ENCODE measurements around the gene WWP2. TPM values are rescaled to one million over a fixed set of nuclear protein-coding genes. Genes with fewer than 3 reads are reported as not detected.

Gene WWP2
- 10 to 100 TPM; 60.6 to 61.5 TPM for total RNA-seq

DNA sequence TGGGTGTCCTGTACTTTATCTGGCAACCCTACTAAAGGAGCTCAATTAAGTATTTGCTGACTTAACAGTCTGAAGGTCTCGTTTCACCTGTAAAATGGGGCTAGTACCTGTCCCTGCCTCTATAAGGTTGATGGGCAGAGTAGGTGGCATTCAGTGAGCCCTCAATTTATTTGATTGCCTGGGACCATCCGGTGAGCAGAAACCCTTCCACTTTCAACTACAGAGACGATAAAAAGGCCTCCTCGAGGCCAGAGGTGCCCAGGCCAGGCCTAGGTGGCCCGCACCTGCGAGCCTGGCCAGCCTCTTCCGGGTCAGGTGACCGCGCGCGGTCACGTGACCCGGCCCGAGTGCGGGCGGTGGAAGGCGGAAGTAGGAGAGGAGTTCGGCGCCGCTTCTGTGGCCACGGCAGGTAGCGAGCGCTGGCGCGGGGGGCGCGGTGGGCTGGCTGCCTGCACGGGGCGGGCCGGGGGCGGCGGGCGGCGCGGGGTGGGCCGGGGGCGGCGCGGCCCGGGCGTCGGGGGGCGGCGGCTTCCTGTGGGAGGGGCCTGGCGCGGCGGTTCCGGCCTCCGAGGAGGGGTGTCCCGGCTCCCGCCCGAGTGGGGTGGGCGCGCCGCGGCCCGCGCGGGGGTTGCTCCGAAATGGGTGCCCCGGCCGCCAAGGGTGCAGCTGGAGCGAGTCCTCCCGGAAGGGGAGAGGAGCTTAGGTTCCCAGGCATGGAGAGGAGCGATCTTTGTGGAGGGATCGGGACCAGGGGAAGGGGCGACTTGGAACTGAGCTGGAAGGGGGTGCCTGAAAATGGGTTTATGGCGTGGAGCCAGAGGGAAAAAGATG, at the start of gene WWP2:
WWP2 (plus strand) TSS at position 350 of the 831 bp plus-strand sequence. CDS start 24,679 bp downstream, outside the sequence.
- peaks cover 18% of the 10 kb centered on the region for H3K4me1 Mint-ChIP-seq
- peak within 1 kb of the TSS; percentile 96 for H3K4me3 Mint-ChIP-seq
- peak; percentile 82 for ATAC-seq (ENCODE audit: low read depth)
- H3K9me3 Mint-ChIP-seq: no peaks in the 10 kb centered on the region
- peaks cover 6% of the 10 kb centered on the region for H3K36me3 Mint-ChIP-seq
- DNase-seq: peak; percentile 83
- H3K27me3 Mint-ChIP-seq: no peaks in the 10 kb centered on the region
- peak within 1 kb of the TSS; percentile 96 for H3K27ac Mint-ChIP-seq
- POLR2A ChIA-PET: interaction anchor here (0.6 to 3.4 kb wide), 8 partner anchors 9 to 337 kb away, joined by 3 to 26 read pairs (median 4); partner anchors contain the start of genes NOB1 and NQO1

DNA sequence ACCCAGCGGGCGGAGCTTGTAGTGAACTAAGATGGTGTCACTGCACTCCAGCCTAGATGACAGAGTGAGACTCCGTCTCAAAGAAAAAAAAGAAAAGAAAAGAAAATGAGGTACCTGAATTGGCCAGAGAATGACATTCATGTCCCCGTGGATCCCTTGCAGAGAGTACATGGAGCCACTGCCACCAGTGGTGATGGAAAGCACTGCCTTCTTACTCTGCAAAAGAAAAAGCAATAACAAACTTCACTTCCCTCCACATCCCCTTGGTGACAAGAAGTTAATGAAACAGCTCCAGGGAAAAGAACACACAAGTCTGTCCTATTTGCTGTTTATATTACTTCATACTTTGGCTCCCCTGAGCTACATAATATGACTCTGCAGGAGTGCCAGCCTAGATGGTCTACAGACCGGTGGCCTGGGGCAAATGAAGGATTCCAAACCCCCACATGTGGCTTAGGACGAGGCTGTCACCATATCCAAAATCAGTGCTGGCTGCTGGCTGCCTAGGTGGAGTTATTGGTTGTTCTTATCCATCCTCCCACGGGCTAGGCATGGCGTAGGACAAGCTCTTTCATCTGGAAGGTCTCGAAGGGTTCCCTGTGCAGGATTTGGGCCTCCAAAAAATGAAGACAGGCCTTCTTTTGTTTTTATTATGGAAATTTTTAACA, 49.1 kb upstream of the WWP2 start:
- H3K9me3 Mint-ChIP-seq: no peaks in the 10 kb centered on the region
- ATAC-seq (ENCODE audit: low read depth) (no peak), DNase-seq (no peak)
- H3K36me3 Mint-ChIP-seq: peaks cover 3% of the 10 kb centered on the region
- peaks cover 1% of the 10 kb centered on the region for H3K4me1 Mint-ChIP-seq
- POLR2A ChIA-PET: no interaction called here
- no peak overlapping the region for H3K4me3 Mint-ChIP-seq
- H3K27me3 Mint-ChIP-seq: no peaks in the 10 kb centered on the region
- H3K27ac Mint-ChIP-seq: no peak overlapping the region

GRCh38 chr16:69717066-69717465, 45.1 kb upstream of the WWP2 start:
- Mint-ChIP-seq H3K4me1 (no peaks in the 10 kb centered on the region), H3K4me3 (no peak overlapping the region), H3K27ac (no peak overlapping the region), H3K27me3 (no peaks in the 10 kb centered on the region), H3K36me3 (no peaks in the 10 kb centered on the region), H3K9me3 (no peaks in the 10 kb centered on the region)
- ATAC-seq (ENCODE audit: low read depth) (no peak), DNase-seq (no peak)
- POLR2A ChIA-PET: interaction anchor here (1.4 kb wide), 1 partner anchor 37 kb away, joined by 3 read pairs; the partner anchor contains the start of gene NOB1

GRCh38 chr16:69718111-69718764, 43.9 kb upstream of the WWP2 start:
- H3K4me1 Mint-ChIP-seq: peaks cover 2% of the 10 kb centered on the region
- no peak for ATAC-seq (ENCODE audit: low read depth)
- H3K27me3 Mint-ChIP-seq: no peaks in the 10 kb centered on the region

GRCh38 chr16:69720822-69721430, 41.2 kb upstream of the WWP2 start:
- Mint-ChIP-seq H3K27me3 (no peaks in the 10 kb centered on the region), H3K4me1 (peaks cover 10% of the 10 kb centered on the region), H3K36me3 (no peaks in the 10 kb centered on the region), H3K27ac (no peak overlapping the region), H3K4me3 (no peak overlapping the region), H3K9me3 (no peaks in the 10 kb centered on the region)
- POLR2A ChIA-PET: no interaction called here
- no peak for ATAC-seq (ENCODE audit: low read depth)
- no peak for DNase-seq

More at GRCh38 chr16:69718111-69718764, 43.9 kb upstream of the WWP2 start:
- Mint-ChIP-seq H3K36me3 (no peaks in the 10 kb centered on the region), H3K9me3 (no peaks in the 10 kb centered on the region), H3K4me3 (no peak overlapping the region), H3K27ac (no peak overlapping the region)
- POLR2A ChIA-PET: interaction anchor here (1.4 kb wide), 1 partner anchor 36 kb away, joined by 3 read pairs; the partner anchor contains the start of gene NOB1
- no peak for DNase-seq

- H3K4me1 Mint-ChIP-seq: peaks cover 14% of the 10 kb centered on the region
- no peaks in the 10 kb centered on the region for H3K36me3 Mint-ChIP-seq
- DNase-seq: no peak
- no peaks in the 10 kb centered on the region for H3K27me3 Mint-ChIP-seq
- POLR2A ChIA-PET: no interaction called here
- H3K9me3 Mint-ChIP-seq: no peaks in the 10 kb centered on the region
- no peak for ATAC-seq (ENCODE audit: low read depth)
- H3K4me3 Mint-ChIP-seq: no peak overlapping the region
- no peak overlapping the region for H3K27ac Mint-ChIP-seq
Measured at GRCh38 chr16:69721441-69721957, 40.6 kb upstream of the WWP2 start.

DNA sequence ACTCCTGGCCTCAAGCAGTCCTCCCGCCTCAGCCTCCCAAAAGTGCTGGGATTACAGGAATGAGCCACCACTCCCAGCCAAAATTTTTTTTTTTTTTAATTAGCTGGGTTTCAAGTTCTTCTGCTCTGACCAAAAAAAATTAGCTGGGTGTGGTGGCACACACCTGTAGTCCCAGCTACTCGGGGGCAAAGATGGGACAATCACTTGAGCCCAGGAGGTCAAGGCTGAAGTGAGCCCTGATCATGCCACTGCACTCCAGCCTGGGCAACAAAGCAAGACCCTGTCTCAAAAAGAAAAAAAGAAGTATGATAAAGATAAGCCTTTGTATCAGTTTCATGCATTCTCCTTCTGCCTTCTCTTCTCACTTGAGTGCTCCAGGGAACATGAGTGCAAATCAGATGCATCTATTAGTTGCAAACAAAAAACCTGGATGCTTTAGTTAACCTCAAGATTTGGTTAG, 37.7 kb upstream of the WWP2 start:
- no peak for ATAC-seq (ENCODE audit: low read depth)
- H3K27ac Mint-ChIP-seq: no peak overlapping the region
- H3K27me3 Mint-ChIP-seq: no peaks in the 10 kb centered on the region
- H3K4me3 Mint-ChIP-seq: no peak overlapping the region
- H3K4me1 Mint-ChIP-seq: peaks cover 29% of the 10 kb centered on the region
- POLR2A ChIA-PET: interaction anchor here (4.3 kb wide), 1 partner anchor 30 kb away, joined by 50 read pairs; the partner anchor contains the start of gene NOB1
- DNase-seq: no peak
- no peaks in the 10 kb centered on the region for H3K9me3 Mint-ChIP-seq
- no peaks in the 10 kb centered on the region for H3K36me3 Mint-ChIP-seq

GRCh38 chr16:69724981-69725479, 37.1 kb upstream of the WWP2 start:
- POLR2A ChIA-PET: interaction anchor here (4.3 kb wide), 1 partner anchor 29 kb away, joined by 50 read pairs; the partner anchor contains the start of gene NOB1
- H3K27me3 Mint-ChIP-seq: no peaks in the 10 kb centered on the region
- peaks cover 29% of the 10 kb centered on the region for H3K4me1 Mint-ChIP-seq

GRCh38 chr16:69725480-69726312, 36.4 kb upstream of the WWP2 start:
- DNase-seq: no peak
- Mint-ChIP-seq H3K4me1 (peaks cover 29% of the 10 kb centered on the region), H3K36me3 (no peaks in the 10 kb centered on the region), H3K27ac (peak overlapping the region; percentile 92), H3K9me3 (no peaks in the 10 kb centered on the region), H3K27me3 (no peaks in the 10 kb centered on the region), H3K4me3 (peak overlapping the region; percentile 96)
- POLR2A ChIA-PET: interaction anchor here (1.6 to 4.3 kb wide), 3 partner anchors 15 to 37 kb away, joined by 4 to 50 read pairs (median 20); partner anchors contain the start of genes NOB1 and WWP2
- no peak for ATAC-seq (ENCODE audit: low read depth)

More at GRCh38 chr16:69724981-69725479, 37.1 kb upstream of the WWP2 start:
- DNase-seq: no peak
- no peak overlapping the region for H3K27ac Mint-ChIP-seq
- no peak overlapping the region for H3K4me3 Mint-ChIP-seq
- no peak for ATAC-seq (ENCODE audit: low read depth)
- H3K36me3 Mint-ChIP-seq: no peaks in the 10 kb centered on the region
- no peaks in the 10 kb centered on the region for H3K9me3 Mint-ChIP-seq

DNA sequence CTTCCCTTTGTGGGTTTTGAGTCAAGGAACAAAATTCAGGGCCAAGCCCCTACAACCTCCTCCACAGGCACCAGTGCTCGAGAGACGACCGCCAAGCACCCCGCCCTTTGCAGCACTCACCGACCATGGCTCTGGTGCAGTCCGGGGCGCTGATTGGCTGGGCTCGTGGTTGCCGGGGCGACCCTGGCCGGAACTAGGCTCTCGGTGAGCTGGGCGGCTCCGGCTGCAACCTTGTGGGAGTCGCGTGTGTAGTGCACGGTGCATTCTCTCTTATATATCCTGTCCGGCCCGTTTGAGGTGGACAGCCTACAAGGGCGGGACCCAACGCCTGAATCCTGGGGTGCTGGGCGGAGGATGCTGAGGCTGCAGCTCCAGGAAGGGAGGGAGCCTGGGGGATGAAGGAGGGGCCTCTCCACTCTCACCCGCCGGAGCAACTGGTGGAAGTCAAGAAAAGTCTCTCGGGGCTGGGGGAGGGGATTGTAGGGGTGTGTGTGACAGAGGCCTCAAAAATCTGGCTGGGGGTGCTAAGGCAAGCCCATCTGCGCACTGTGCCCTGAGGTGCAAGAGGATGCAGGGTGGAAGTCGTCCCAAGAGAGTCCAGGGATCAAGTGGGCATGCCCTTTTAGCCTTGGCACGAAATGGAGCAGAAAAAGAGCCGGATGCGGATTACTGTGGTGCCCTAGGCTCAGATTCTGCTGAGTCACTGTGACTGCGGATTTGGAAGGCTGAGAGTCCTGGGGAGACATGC, 35.6 kb upstream of the WWP2 start, which contains the start of gene NQO1:
NQO1 (minus strand) TSS at position 248 of the 748 bp plus-strand sequence; CDS start at position 127, 121 bp downstream.
- POLR2A ChIA-PET: interaction anchor here (0.5 to 4.3 kb wide), 4 partner anchors 15 to 259 kb away, joined by 4 to 50 read pairs (median 12); partner anchors contain the start of genes NOB1 and WWP2
- ATAC-seq (ENCODE audit: low read depth) (peak; percentile 99), DNase-seq (peak; percentile 91)
- Mint-ChIP-seq H3K36me3 (no peaks in the 10 kb centered on the region), H3K4me3 (peak within 1 kb of the TSS; percentile 96), H3K9me3 (no peaks in the 10 kb centered on the region), H3K4me1 (peaks cover 29% of the 10 kb centered on the region), H3K27ac (peak within 1 kb of the TSS; percentile 92), H3K27me3 (no peaks in the 10 kb centered on the region)

- POLR2A ChIA-PET: interaction anchor here (1.1 to 4.3 kb wide), 2 partner anchors 26 to 34 kb away, joined by 3 to 50 read pairs; partner anchors contain the start of gene NOB1
- Mint-ChIP-seq H3K4me1 (peaks cover 29% of the 10 kb centered on the region), H3K36me3 (no peaks in the 10 kb centered on the region), H3K4me3 (peak overlapping the region; percentile 47), H3K9me3 (no peaks in the 10 kb centered on the region), H3K27ac (no peak overlapping the region), H3K27me3 (no peaks in the 10 kb centered on the region)
- ATAC-seq (ENCODE audit: low read depth) (no peak), DNase-seq (no peak)
Measured at GRCh38 chr16:69727916-69728270, 34.2 kb upstream of the WWP2 start.

Data from activated naive CD8-positive, alpha-beta T cell treated with anti-CD3 and anti-CD28 coated beads, Interleukin-2, amount 10 ng/mL, durations not matched to agents 7 days and 5 days (primary cell).